Endodermal cell (in vitro differentiated cells): Measurements from ENCODE around the gene TMEM273. TPM values are rescaled to one million over a fixed set of nuclear protein-coding genes. Genes with fewer than 3 reads are reported as not detected.

Experiments used
- DNase-seq: peaks from one replicate; pipeline ENCODE4 v3.0.0-alpha.2; 2017
- H3K27ac ChIP-seq: 2 replicates; pipeline ENCODE4 v1.5.1; 2013; ENCODE audit warnings: mild to moderate bottlenecking, low read depth, low read length, moderate library complexity
- H3K27me3 ChIP-seq: 2 replicates; pipeline ENCODE4 v1.6.1; 2013; ENCODE audit warnings: mild to moderate bottlenecking, low read length, moderate library complexity; ENCODE audit not compliant: insufficient read depth, control insufficient read depth, poor library complexity, severe bottlenecking
- H3K36me3 ChIP-seq: 2 replicates; pipeline ENCODE4 v1.7.0; 2013; ENCODE audit warnings: mild to moderate bottlenecking, low read length, moderate library complexity; ENCODE audit not compliant: control insufficient read depth, insufficient read depth
- H3K4me1 ChIP-seq: one replicate; pipeline ENCODE4 v1.7.0; 2013; ENCODE audit warnings: low read length; ENCODE audit not compliant: control insufficient read depth, insufficient read depth
- H3K4me3 ChIP-seq: 2 replicates; pipeline ENCODE4 v1.5.1; 2013; ENCODE audit warnings: mild to moderate bottlenecking, low read length, moderate library complexity
- H3K9ac ChIP-seq: 2 replicates; pipeline ENCODE4 v1.6.1; 2013; ENCODE audit warnings: mild to moderate bottlenecking, low read length, moderate library complexity; ENCODE audit not compliant: poor library complexity, severe bottlenecking; ENCODE audit errors: extremely low read depth
- H3K9me3 ChIP-seq: 2 replicates; pipeline ENCODE4 v1.6.1; 2013; ENCODE audit warnings: mild to moderate bottlenecking, low read length, moderate library complexity; ENCODE audit not compliant: control insufficient read depth
- H3K27ac Mint-ChIP-seq: 2 replicates; pipeline ENCODE4 v1.8.0; 2020; ENCODE audit warnings: mixed read lengths
- H3K27me3 Mint-ChIP-seq: 2 replicates; pipeline ENCODE4 v1.8.0; 2021; ENCODE audit warnings: mild to moderate bottlenecking, mixed read lengths; ENCODE audit not compliant: insufficient read depth
- H3K36me3 Mint-ChIP-seq: 2 replicates; pipeline ENCODE4 v1.8.0; 2020; ENCODE audit warnings: low read depth, mixed read lengths
- H3K4me1 Mint-ChIP-seq: 2 replicates; pipeline ENCODE4 v1.8.0; 2020; ENCODE audit warnings: mixed read lengths
- H3K4me3 Mint-ChIP-seq: 2 replicates; pipeline ENCODE4 v1.8.0; 2020; ENCODE audit warnings: mild to moderate bottlenecking, moderate library complexity, mixed read lengths
- H3K9me3 Mint-ChIP-seq: 2 replicates; pipeline ENCODE4 v1.8.0; 2020; ENCODE audit warnings: mild to moderate bottlenecking, mixed read lengths
- WGBS, 2 experiments: methylation state at CpG; one replicate each; pipeline versions ENCODE4 v1.1.5 to v1.1.7; 2013; ENCODE audit warnings: missing lambda C conversion rate in 2 of 2, mixed read lengths in 1 of 2; ENCODE audit not compliant: insufficient coverage in 1 of 2, insufficient read length in 1 of 2; 5-methylcytosine and 5-hydroxymethylcytosine counted together
- total RNA-seq, 2 donors: library from RNA; stranded (reverse); fragmentation: NEBNext Ultra II Directional in 1 of 2; extraction: Animal tissue kit (Norgen Biotek cat#: 25700) in 1 of 2; gene quantifications; 2 replicates in 1 of 2; 3 replicates in 1 of 2; pipeline ENCODE4 v1.2.1, GENCODE V29; 2021
- TF ChIP-seq, protein P1 (sequence below): fragments of 200-600 bp; sonication (generic); conservative IDR thresholded peaks from 2 replicates; pipeline ENCODE4 v1.5.0; 2021; ENCODE audit warnings: antibody characterized with exemption, mild to moderate bottlenecking

TMEM273 gene
- total RNA-seq, 2 donors from 2014 or later = not detected

DNA sequence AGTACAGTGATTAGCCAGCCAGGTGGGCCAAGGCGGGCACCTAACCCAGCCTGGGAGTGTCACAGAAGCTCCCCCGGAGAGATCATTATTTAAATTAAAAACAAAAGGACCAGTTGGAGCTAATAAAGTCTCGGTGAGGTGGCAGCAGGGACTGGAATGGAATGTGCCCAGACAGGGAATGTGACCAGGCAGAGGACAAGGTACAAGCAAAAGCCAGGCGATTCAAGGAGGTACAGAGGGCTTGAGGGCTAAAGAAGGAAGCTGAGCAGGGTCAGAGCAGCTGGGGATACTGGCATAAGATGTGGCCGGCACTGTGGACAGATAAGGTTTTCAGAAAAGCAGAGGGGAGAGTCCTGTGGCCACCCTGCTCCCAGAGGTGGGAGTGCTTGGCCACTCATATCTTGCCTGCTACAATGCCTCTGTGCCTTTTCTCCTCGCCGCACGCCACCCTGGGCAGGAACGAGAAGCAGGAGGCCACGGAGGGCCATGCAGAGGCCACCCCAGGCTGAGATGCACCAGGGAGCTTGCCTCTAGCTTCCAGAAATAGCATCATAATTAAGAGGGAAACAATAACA, 13.2 kb downstream of the TMEM273 start:
- DNase-seq = no peak
- H3K27me3 Mint-ChIP-seq = no peaks in the 10 kb centered on the region
- 81 to 84% methylated on average over 8 to 10 of the region's 10 CpGs for WGBS, 2 experiments

DNA sequence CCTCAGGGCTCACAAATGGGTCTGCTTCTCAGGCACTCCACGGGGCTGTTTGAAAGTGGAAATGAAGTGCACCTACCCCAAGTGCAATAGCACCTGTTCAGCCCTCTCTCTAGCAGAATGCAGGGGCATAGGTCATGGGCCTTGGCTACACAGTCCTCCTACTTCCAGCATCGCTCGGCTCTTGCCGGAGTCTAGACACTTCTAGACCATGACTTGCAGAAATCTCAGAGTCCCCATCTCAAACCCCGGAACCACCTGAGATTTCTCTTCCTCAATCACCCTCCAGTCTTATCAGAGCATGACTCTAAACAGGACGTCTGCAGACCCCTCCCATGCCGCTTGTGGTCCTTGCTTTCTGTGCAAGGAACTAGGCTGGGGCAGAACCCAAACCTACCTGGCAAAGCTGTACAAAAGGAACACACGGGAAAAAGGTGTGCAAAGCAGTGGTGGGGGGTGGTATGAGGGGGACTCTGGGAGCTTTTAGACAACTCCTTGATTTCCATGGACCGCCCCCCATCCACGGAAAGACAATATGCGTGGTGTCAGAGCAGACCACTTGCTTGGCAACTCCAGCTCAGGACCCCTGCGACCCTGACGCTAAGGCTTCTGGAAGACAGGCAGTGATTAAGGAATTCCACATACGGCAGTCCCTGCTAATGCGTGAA, 13.8 kb downstream of the TMEM273 start:
- TF ChIP-seq, protein P1, sequence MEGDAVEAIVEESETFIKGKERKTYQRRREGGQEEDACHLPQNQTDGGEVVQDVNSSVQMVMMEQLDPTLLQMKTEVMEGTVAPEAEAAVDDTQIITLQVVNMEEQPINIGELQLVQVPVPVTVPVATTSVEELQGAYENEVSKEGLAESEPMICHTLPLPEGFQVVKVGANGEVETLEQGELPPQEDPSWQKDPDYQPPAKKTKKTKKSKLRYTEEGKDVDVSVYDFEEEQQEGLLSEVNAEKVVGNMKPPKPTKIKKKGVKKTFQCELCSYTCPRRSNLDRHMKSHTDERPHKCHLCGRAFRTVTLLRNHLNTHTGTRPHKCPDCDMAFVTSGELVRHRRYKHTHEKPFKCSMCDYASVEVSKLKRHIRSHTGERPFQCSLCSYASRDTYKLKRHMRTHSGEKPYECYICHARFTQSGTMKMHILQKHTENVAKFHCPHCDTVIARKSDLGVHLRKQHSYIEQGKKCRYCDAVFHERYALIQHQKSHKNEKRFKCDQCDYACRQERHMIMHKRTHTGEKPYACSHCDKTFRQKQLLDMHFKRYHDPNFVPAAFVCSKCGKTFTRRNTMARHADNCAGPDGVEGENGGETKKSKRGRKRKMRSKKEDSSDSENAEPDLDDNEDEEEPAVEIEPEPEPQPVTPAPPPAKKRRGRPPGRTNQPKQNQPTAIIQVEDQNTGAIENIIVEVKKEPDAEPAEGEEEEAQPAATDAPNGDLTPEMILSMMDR = no peak
- H3K4me3 Mint-ChIP-seq = no peak overlapping the region
- peak overlapping the region; percentile 78 for H3K27ac Mint-ChIP-seq

More for the DNA sequence above, 13.2 kb downstream of the TMEM273 start:
- peak overlapping the region; percentile 78 for H3K27ac Mint-ChIP-seq
- no peaks in the 10 kb centered on the region for H3K36me3 Mint-ChIP-seq
- Histone ChIP-seq H3K9ac (no peak overlapping the region), H3K4me3 (no peak overlapping the region), H3K27ac (no peak overlapping the region), H3K27me3 (no peaks in the 10 kb centered on the region), H3K36me3 (no peaks in the 10 kb centered on the region), H3K4me1 (no peaks in the 10 kb centered on the region), H3K9me3 (no peaks in the 10 kb centered on the region)
- no peak overlapping the region for H3K4me3 Mint-ChIP-seq
- peaks cover 22% of the 10 kb centered on the region for H3K4me1 Mint-ChIP-seq
- TF ChIP-seq, protein P1 = no peak
- no peaks in the 10 kb centered on the region for H3K9me3 Mint-ChIP-seq

DNA sequence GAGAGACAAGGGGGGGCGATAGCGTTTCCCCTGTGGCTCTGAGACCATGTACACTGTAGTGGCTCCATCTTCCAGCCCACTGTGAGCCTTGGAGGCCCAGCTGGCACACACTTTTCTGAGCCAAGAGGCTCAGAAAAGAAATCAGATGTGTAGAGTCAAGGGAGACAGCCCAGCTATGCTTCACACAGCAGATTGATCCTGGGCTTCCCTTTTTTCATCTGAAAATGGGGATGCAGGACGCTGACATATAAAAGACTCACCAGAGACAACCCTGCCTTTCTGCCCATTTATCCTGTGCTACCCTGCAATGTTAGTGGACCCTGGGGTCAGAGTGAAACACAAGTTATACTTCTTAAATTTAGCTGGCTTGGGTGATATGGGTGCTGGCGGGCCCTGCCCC, 14.3 kb downstream of the TMEM273 start:
- DNase-seq = no peak
- H3K4me3 ChIP-seq = no peak overlapping the region
- TF ChIP-seq, protein P1 = no peak
- H3K4me1 ChIP-seq = no peaks in the 10 kb centered on the region
- 95 to 100% methylated on average over 3 to 4 of the region's 4 CpGs for WGBS, 2 experiments
- Mint-ChIP-seq H3K36me3 (no peaks in the 10 kb centered on the region), H3K27me3 (no peaks in the 10 kb centered on the region), H3K4me1 (peaks cover 22% of the 10 kb centered on the region), H3K27ac (no peak overlapping the region), H3K9me3 (no peaks in the 10 kb centered on the region), H3K4me3 (no peak overlapping the region)
- no peak overlapping the region for H3K27ac ChIP-seq
- no peak overlapping the region for H3K9ac ChIP-seq
- no peaks in the 10 kb centered on the region for H3K9me3 ChIP-seq
- H3K36me3 ChIP-seq = no peaks in the 10 kb centered on the region
- no peaks in the 10 kb centered on the region for H3K27me3 ChIP-seq

More for the DNA sequence above, 13.8 kb downstream of the TMEM273 start:
- Mint-ChIP-seq H3K4me1 (peaks cover 22% of the 10 kb centered on the region), H3K27me3 (no peaks in the 10 kb centered on the region), H3K9me3 (no peaks in the 10 kb centered on the region), H3K36me3 (no peaks in the 10 kb centered on the region)
- WGBS, 2 experiments = 90 to 92% methylated on average over 10 to 15 of the region's 15 CpGs
- Histone ChIP-seq H3K27me3 (no peaks in the 10 kb centered on the region), H3K27ac (no peak overlapping the region), H3K36me3 (no peaks in the 10 kb centered on the region), H3K9ac (no peak overlapping the region), H3K9me3 (no peaks in the 10 kb centered on the region), H3K4me1 (no peaks in the 10 kb centered on the region), H3K4me3 (no peak overlapping the region)
- no peak for DNase-seq
